K562 (cell line): Measurements from ENCODE around the gene PTCH2. TPM values are rescaled to one million over a fixed set of nuclear protein-coding genes. Genes with fewer than 3 reads are reported as not detected.
A peak's percentile ranks its signal among the peaks of the same experiment; 100 is the strongest.

Source experiments
- BCOR ChIP-seq: fragments of 450-650 bp; IDR thresholded peaks from 2 replicates; pipeline ENCODE4 v1.6.1; 2016
- BMI1 ChIP-seq: fragments of 150-350 bp; IDR thresholded peaks from 2 replicates; pipeline ENCODE4 v1.6.1; 2014; ENCODE audit warnings: low read length
- CEBPB ChIP-seq: fragments of 450-650 bp; IDR thresholded peaks from 2 replicates; pipeline ENCODE4 v1.6.1; 2016; ENCODE audit warnings: missing genetic modification characterization, missing compliant biosample characterization
- JUN ChIP-seq, 2 experiments: sonication (generic) in 1 of 2; formaldehyde crosslinking in 1 of 2; IDR thresholded peaks; 2 replicates each; pipeline versions ENCODE4 v1.6.1 to v1.8.0; 2012 to 2022; ENCODE audit warnings: borderline replicate concordance in 2 of 2, mild to moderate bottlenecking in 2 of 2, improper control_type of control experiment in 1 of 2, low read depth in 1 of 2, low read length in 1 of 2, missing genetic modification reagents in 1 of 2
- TARDBP ChIP-seq: fragments of 450-650 bp; IDR thresholded peaks from 2 replicates; pipeline ENCODE4 v1.6.1; 2016
- U2AF2 ChIP-seq: fragments of 200-400 bp; formaldehyde crosslinking; optimal IDR thresholded peaks from 2 replicates; pipeline ENCODE3; 2017; ENCODE audit warnings: low read depth, mild to moderate bottlenecking, low read length
- ZNF184 ChIP-seq: sonication (generic); formaldehyde crosslinking; IDR thresholded peaks from 2 replicates; pipeline ENCODE4 v1.5.0; 2020; ENCODE audit warnings: missing genetic modification reagents
- ZNF24 ChIP-seq: fragments of 450-650 bp; IDR thresholded peaks from 2 replicates; pipeline ENCODE4 v1.6.1; 2016
- ZNF717 ChIP-seq: fragments of 250-450 bp; sonication (Bioruptor Pico); IDR thresholded peaks from 2 replicates; pipeline ENCODE4 v1.5.0; 2021
- ZNF766 ChIP-seq: fragments of 200-800 bp; sonication (Bioruptor generic); conservative IDR thresholded peaks from 2 replicates; pipeline ENCODE4 v1.6.1; 2016; ENCODE audit warnings: missing genetic modification characterization, missing compliant biosample characterization
- polyA plus RNA-seq, 8 experiments: library from polyadenylated mRNA; depleted of rRNA in 4 of 8; stranded (reverse) in 5 of 8; unstranded in 3 of 8; fragments of >200 nt; fragmentation: Nextera tagmentation in 2 of 8; fragmentation: Illumina TruSeq in 1 of 8; extraction: Ambion mirVana in 2 of 8; extraction: Trizol in 1 of 8; gene quantifications; 2 replicates each; pipeline versions ENCODE4 v1.2.1 to v1.2.3, GENCODE V29; 2011 to 2014; ENCODE audit warnings: inconsistent platforms in 1 of 8, missing spikeins in 1 of 8
- total RNA-seq, 7 experiments: library from RNA; depleted of rRNA in 6 of 7; stranded (reverse); fragments of >200 nt in 6 of 7; fragmentation: Illumina TruSeq in 2 of 7; extraction: Trizol in 2 of 7; gene quantifications; 2 replicates each; pipeline versions ENCODE4 v1.2.1 to v1.2.3, GENCODE V29; 2011 to 2021; ENCODE audit warnings: low replicate concordance in 1 of 7
- TF ChIP-seq, protein P1 (sequence below): fragments of 250-450 bp; sonication (Bioruptor Pico); IDR thresholded peaks from 2 replicates; pipeline ENCODE4 v1.4.0; 2020; ENCODE audit warnings: mild to moderate bottlenecking, moderate library complexity
- TF ChIP-seq, protein P2 (sequence below): fragments of 450-650 bp; IDR thresholded peaks from one replicate; pipeline ENCODE4 v1.6.1; 2018; ENCODE audit warnings: mild to moderate bottlenecking, moderate library complexity; ENCODE audit not compliant: partially characterized antibody
- TF ChIP-seq, protein P3 (sequence below): fragments of 250-450 bp; sonication (Bioruptor Pico); IDR thresholded peaks from 2 replicates; pipeline ENCODE4 v1.4.0; 2020; ENCODE audit warnings: mild to moderate bottlenecking, moderate library complexity
- TF ChIP-seq, protein P4 (sequence below): fragments of 200-800 bp; sonication (Bioruptor generic); IDR thresholded peaks from 2 replicates; pipeline ENCODE4 v1.6.1; 2016; ENCODE audit warnings: missing genetic modification characterization, missing compliant biosample characterization

PTCH2 gene
- total and polyA plus RNA-seq, 9 of the 15 experiments (the other 6 are each of a cell fraction or from before 2014, with no cell fraction given) = 0.15 to 27.3 (median 0.48) TPM; not detected in 1

DNA sequence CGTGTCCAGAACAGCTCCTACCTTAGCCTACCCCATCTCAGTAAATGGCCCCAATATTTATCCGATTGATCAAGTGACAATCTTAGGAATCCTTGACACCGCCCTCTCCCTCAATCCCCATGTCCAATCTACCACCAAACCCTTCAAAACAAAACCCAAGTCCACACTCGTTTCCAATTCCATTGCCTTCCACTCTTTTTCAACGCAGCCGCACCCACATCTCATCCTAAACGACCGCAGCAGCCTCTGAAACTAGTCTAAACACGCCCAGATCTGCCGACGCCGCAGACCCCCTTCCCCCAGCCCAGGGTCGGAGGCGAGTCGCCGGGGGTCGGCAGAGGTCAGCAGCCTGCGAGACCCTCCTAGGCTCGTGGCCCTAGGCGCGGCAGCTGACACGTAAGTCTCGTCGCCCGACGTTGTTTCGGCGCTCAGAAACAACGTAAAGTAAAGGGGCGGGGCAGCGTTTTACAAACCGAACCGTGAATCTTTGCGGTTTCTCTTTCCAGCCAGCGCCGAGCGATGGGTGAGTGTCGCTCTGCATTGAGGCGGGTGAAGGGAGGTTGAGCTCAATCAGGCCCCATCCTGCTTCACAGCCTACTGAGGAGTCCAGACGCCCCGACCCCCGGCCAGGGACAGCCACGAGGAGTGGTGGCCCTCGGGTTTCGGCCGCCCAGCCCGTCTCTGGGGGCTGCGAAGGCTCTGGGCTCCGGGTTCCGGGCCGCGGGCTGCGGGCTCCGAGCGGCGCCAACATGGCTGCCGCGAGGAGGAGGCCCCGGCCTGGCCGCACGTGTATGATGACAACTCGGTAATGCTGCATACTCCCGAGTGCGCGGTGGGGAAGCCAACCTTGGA is 67.7 kb downstream of the PTCH2 start, which contains the start of gene RPS8 (continued):
- TF ChIP-seq, protein P1, sequence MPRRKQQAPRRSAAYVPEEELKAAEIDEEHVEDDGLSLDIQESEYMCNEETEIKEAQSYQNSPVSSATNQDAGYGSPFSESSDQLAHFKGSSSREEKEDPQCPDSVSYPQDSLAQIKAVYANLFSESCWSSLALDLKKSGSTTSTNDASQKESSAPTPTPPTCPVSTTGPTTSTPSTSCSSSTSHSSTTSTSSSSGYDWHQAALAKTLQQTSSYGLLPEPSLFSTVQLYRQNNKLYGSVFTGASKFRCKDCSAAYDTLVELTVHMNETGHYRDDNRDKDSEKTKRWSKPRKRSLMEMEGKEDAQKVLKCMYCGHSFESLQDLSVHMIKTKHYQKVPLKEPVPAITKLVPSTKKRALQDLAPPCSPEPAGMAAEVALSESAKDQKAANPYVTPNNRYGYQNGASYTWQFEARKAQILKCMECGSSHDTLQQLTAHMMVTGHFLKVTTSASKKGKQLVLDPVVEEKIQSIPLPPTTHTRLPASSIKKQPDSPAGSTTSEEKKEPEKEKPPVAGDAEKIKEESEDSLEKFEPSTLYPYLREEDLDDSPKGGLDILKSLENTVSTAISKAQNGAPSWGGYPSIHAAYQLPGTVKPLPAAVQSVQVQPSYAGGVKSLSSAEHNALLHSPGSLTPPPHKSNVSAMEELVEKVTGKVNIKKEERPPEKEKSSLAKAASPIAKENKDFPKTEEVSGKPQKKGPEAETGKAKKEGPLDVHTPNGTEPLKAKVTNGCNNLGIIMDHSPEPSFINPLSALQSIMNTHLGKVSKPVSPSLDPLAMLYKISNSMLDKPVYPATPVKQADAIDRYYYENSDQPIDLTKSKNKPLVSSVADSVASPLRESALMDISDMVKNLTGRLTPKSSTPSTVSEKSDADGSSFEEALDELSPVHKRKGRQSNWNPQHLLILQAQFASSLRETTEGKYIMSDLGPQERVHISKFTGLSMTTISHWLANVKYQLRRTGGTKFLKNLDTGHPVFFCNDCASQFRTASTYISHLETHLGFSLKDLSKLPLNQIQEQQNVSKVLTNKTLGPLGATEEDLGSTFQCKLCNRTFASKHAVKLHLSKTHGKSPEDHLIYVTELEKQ = peak; percentile 17; the same call in 1 of the 2 replicates
- TF ChIP-seq ZNF24 (no peak), CEBPB (no peak), BCOR (peak; percentile 53; the same call in 1 of the 2 replicates), BMI1 (no peak), ZNF717 (CRISPR knock-in tag) (no peak), U2AF2 (no peak), ZNF184 (CRISPR knock-in tag) (no peak), JUN (IDR thresholded peaks at IDR 0.05; ENCODE audit: borderline replicate concordance, low read depth, low read length) (peak; percentile 54; the same call in 1 of the 2 replicates), JUN (CRISPR knock-in tag; IDR thresholded peaks at IDR 0.05; ENCODE audit: borderline replicate concordance) (peak; percentile 64; the same call in 1 of the 2 replicates), ZNF766 (CRISPR knock-in tag) (peak; percentile 55; the same call in 1 of the 2 replicates), TARDBP (peak; percentile 84)
- TF ChIP-seq, protein P2, sequence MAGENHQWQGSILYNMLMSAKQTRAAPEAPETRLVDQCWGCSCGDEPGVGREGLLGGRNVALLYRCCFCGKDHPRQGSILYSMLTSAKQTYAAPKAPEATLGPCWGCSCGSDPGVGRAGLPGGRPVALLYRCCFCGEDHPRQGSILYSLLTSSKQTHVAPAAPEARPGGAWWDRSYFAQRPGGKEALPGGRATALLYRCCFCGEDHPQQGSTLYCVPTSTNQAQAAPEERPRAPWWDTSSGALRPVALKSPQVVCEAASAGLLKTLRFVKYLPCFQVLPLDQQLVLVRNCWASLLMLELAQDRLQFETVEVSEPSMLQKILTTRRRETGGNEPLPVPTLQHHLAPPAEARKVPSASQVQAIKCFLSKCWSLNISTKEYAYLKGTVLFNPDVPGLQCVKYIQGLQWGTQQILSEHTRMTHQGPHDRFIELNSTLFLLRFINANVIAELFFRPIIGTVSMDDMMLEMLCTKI = no peak
- TF ChIP-seq, protein P3, sequence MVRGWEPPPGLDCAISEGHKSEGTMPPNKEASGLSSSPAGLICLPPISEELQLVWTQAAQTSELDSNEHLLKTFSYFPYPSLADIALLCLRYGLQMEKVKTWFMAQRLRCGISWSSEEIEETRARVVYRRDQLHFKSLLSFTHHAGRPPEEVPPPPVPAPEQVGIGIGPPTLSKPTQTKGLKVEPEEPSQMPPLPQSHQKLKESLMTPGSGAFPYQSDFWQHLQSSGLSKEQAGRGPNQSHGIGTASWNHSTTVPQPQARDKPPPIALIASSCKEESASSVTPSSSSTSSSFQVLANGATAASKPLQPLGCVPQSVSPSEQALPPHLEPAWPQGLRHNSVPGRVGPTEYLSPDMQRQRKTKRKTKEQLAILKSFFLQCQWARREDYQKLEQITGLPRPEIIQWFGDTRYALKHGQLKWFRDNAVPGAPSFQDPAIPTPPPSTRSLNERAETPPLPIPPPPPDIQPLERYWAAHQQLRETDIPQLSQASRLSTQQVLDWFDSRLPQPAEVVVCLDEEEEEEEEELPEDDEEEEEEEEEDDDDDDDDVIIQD (CRISPR knock-in tag) = no peak
- TF ChIP-seq, protein P4, sequence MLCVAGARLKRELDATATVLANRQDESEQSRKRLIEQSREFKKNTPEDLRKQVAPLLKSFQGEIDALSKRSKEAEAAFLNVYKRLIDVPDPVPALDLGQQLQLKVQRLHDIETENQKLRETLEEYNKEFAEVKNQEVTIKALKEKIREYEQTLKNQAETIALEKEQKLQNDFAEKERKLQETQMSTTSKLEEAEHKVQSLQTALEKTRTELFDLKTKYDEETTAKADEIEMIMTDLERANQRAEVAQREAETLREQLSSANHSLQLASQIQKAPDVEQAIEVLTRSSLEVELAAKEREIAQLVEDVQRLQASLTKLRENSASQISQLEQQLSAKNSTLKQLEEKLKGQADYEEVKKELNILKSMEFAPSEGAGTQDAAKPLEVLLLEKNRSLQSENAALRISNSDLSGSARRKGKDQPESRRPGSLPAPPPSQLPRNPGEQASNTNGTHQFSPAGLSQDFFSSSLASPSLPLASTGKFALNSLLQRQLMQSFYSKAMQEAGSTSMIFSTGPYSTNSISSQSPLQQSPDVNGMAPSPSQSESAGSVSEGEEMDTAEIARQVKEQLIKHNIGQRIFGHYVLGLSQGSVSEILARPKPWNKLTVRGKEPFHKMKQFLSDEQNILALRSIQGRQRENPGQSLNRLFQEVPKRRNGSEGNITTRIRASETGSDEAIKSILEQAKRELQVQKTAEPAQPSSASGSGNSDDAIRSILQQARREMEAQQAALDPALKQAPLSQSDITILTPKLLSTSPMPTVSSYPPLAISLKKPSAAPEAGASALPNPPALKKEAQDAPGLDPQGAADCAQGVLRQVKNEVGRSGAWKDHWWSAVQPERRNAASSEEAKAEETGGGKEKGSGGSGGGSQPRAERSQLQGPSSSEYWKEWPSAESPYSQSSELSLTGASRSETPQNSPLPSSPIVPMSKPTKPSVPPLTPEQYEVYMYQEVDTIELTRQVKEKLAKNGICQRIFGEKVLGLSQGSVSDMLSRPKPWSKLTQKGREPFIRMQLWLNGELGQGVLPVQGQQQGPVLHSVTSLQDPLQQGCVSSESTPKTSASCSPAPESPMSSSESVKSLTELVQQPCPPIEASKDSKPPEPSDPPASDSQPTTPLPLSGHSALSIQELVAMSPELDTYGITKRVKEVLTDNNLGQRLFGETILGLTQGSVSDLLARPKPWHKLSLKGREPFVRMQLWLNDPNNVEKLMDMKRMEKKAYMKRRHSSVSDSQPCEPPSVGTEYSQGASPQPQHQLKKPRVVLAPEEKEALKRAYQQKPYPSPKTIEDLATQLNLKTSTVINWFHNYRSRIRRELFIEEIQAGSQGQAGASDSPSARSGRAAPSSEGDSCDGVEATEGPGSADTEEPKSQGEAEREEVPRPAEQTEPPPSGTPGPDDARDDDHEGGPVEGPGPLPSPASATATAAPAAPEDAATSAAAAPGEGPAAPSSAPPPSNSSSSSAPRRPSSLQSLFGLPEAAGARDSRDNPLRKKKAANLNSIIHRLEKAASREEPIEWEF (CRISPR knock-in tag) = peak; percentile 33; the same call in 1 of the 2 replicates
